Brain pericyte (primary cell): ENCODE data around the gene COPE.
"Not testable (repeated sequence)": the region's sequence is repeated elsewhere in the genome, so short reads cannot be mapped to it uniquely, and the experiment has no call there.

Experiments
- DNase-seq: peaks from one replicate; pipeline ENCODE4 v3.0.0-alpha.2; 2012; ENCODE audit warnings: low read depth, low spot score

Gene COPE

DNA sequence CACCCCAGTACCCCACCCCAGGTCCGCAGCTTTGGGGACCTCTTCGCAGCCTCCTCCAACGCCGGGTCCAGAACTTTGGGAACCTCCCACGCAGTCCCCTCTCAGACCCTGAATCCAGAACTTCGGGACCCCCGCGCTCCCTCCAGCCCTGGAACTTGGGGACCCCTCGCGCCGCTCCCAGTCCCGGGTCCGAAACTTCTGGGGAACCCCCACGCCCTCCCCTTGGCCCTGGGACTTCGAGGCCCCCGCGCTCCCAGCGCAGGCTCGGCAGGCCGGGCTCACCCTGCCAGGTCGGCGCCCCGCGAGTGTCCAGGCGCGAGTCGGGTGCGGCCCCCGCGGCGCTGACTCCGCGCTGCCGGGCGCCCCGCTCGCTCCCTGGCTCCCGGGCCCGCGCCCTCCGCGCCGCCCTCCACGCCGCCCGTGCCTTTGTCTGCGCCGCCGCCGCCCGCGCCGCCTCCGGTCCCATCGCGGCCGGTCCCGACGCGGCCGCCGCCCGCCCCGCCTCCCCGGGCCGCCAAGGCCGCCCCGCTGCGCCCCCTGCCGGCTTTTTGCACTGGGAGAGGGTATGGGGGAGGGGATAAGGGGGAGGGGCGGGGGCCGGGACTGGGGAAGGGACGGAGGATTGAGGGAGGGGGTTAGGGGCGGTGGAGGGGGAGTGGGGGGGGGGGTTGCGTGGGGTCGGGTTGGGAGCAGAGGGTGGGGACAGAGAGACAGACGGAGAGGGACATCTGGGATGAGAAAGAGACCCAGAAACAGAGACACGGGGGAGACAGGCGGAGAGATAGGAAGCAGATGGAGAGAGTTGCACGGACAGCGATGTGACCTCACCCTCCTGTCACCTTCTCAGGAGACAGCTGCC, 21.8 kb upstream of the COPE start, which contains the start of gene HOMER3:
TSS of gene HOMER3 (minus strand) at position 449 of the 859 bp plus-strand sequence. CDS start 2,235 bp downstream, outside the sequence.
- DNase-seq: no peak

DNA sequence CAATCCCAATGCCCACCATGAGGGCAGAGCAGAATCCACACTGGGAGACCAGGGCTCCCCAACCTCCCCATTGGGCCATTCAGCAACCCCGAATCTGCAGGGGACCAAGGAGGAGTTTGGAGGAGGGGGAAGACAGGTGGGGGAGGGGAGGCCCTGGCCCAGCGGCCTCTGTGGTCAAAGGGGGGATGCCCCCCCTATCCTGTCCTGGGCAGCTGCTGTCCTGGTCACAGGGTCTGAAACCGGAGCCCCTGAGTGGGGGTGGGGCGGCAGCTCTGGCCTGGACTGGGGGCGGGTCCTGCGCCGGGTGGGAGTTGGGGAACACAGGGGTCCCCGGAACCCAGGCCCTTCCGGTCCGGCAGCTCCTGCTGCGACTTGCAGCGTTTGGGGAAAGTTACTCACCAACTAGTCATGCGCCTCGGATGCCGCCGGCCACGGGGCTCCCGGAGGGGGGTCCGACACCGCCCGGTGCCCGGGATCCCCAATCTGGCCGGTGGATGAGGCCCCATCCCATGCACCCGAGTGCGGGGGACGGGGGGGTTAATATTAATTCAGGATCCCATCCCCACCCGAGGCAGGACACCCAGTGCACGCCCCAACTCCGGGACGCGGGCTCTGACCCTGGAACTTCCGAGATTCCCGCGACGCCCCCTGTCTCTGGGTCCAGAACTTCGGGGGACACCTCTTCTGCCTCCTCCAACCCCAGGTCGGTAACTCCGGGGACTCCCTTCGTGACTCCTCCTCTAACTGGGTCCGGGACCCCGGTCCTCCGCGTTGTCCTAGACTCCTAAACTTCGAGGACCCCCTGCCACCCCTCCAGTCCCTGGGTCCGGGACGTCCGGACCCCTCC, 21.0 kb upstream of the COPE start:
- no peak for DNase-seq

DNA sequence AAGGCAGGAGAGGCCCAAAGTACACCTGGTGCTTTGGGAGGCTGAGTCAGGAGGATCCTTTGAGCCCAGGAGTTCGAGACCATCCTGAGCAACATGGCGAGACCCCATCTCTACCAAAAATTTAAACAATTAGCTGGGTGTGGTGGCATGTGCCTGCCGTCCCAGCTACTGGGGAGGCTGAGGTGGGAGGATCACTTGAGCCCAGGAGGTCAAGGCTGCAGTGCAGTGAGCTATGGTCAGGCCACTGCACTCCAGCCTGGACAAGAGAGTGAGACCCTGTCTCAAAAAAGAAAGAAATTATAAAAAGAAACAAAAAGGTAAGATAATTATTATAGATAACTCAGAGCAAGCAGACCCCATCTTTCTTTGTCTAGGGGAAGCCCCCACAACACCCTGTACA, 20.0 kb upstream of the COPE start:
- no peak for DNase-seq

DNA sequence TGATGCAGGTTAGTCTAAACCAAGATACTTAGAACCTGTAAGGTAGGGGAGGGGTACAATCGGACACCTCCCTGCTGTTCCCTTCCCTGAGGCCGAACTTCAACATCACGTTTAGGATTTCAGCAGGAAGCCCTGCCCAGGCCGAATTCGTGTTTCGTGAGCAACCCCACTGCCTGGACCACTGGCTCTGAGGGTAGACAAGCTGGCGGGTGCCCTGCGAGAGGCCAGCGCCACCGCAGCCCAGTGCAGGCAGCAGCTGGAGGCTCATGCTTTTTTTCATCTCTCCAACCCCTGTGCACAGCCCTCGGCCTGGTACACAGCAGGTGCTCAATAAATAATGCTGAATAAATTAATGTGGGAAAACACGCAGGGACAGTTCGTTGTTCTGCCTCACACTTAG, 14.1 kb upstream of the COPE start:
- no peak for DNase-seq

DNA sequence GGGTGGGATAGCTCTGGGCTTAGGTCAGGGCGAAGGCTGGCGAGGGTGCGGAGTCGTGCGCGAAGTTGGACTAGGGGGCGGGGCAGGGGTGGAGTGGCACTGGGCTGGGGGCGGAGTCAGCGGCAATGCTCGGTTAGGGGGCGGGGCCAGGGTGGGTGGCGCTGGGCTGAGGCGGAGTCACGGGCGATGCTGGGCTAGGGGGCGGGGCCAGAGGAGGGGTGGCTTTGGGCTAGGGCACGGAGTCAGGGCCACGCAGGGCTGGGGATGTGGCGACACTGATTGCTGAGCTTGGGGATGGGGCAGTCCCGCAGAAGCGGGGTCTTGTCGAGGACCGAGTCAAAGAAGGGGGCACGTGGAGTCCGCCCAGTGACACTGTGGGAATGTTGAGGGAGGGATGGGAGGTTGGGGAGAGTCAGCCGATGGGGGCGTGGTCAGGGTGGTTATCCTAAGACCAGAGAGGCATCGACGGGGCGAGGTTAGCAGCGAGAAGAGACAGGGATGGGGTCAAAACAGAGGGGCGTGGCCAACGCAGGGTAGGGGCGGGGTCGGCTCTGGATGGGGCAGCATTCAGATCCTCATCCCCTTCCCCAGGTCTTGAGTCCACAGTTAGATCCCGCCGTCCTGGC, 13.1 kb upstream of the COPE start:
- no peak for DNase-seq

DNA sequence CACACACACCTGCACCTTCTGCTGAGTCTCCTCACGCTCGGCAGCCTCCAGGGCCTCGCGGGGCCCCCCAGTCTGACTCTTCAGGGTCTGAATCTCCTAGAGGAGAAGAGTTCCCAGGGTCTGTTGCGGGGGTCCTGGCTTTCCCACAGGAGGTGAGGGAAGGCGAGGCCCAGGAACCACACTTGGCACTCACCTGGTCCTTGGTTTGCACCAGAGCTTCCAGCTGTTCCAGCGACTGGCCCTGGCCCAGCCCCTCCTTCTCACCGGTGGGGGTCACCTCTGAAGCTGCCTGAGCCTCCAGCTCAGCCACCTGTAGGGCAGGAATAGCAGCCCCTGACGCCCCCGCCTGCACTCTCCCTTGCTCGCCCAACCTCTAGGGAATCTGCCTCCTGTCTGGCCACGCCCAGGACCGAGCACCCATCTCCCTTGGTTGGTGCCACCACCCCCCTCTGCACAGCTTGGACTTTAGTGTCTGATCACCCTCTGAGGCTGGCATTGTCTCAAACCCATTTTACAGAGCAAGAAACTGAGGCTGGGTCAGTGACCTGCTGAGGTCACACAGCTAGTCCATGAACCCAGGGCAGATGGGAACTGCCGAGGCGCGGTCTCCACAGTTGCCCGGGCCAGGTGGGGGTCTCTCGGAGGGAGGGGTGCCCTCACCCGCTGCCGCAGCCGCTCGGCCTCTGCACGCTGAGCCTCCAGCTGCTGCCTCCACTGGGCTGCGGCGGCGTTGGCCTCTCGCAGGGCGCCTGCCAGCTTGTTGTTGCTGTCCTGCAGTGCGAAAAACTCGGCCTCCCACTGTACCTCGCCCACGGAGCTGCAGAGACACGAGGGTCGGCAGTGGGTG, 12.4 kb upstream of the COPE start:
- DNase-seq: no peak

DNA sequence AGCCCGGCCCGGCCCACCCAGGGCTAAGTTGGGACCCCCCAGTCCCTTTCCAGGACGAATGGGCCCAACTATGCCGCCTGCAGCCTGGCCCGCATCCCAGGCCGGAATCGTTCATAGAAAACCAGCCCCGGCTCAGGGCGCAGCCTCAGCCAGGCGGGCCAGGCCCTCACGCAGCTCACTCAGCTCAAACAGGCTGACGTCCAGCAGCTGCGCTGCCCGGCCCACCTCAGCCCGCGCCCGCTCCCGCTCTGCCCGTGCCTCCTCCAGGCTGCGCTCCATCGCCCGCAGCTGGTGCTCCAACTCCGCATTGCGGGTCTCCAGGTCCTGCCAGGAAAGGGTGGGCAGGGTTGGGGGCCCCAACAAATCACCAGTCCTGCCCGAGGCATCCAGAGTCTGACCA, 10.1 kb upstream of the COPE start:
- DNase-seq: no peak

DNA sequence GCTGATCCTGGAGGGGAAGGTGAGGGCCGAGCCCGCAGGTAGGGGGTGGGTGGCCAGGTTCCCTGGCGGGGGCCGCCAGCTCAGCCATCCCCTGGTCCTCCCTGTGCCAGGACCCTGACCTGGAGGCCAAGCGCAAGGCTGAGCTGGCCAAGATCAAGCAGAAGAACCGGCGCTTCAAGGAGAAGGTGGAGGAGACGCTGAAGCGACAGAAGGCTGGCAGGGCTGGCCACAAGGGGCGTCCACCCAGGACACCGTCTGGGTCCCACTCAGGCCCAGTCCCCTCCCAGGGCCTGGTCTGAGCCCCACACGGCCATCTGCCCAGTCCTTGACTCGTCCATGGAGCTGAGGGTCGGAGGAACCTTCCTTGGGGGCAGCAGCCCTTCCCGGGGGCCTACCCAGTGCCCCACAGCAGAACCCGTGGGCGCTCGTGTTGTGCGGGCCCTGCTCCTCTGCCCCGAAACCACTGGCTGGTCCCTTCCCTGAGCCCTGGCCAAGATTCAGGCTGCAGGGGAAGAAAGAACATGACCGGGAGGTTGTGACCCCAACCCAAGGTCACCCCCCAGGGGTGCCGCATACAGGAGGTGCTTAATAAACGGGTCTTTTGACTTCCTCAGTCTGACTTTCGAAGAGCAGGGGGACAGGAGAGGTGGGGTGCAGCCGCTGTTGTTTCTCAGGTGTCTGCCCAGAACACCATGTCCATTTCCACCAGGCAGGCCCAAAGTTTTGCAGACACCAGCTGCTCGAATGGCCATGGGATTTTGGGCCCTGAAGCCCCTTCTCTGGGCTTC, 9.0 kb upstream of the COPE start:
- no peak for DNase-seq

DNA sequence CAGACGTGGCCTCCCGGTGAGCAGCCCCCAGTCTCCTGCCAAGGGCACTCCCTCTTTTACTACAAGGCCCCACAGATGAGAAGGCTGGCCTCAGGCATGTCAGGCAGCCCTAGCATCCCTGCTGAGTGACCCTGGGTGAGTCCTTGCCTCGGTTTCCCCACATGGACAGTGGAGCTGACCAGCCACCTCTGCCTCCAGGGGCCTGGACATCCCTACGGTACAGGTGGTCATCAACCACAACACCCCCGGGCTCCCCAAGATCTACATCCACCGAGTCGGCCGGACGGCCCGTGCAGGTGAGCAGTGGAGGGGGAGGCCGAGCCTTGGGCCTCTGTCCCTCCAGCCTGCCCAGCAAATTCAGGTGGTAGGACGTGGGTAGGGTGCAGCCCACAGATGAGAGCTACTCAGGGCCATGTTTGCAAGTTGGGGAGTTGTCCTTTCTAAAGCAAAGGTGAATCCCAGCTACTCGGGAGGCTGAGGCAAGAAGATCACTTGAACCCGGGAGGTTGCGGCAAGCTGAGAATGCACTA, 5.6 kb upstream of the COPE start:
- no peak for DNase-seq

DNA sequence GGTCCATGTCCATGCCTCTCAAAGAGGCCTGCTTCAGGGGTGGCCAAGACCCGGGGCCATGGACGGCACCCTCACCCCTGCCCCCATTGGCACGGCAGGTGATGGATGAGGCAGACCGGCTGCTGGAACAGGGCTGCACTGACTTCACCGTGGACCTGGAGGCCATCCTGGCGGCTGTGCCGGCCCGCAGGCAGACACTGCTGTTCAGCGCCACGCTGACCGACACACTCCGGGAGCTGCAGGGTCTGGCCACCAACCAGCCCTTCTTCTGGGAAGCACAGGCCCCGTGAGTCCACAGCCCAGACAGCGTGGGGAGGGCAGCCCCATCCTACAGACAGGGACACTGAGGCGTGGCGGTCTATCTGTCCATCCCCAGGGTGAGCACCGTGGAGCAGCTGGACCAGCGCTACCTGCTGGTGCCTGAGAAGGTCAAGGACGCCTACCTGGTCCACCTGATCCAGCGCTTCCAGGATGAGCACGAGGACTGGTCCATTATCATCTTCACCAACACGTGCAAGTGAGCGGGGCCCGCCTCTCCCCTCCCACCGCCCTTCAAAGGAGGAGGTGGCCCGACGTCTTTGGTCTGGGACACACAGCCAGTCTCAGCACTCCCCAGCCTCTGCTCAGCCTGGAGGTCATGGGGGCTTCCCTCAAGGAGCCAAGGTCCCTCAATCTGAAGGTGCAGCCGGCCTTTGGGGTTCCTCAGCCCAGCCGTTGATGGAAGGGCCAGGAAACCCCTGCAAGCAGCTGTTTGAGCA, 3.2 kb upstream of the COPE start:
- no peak for DNase-seq

DNA sequence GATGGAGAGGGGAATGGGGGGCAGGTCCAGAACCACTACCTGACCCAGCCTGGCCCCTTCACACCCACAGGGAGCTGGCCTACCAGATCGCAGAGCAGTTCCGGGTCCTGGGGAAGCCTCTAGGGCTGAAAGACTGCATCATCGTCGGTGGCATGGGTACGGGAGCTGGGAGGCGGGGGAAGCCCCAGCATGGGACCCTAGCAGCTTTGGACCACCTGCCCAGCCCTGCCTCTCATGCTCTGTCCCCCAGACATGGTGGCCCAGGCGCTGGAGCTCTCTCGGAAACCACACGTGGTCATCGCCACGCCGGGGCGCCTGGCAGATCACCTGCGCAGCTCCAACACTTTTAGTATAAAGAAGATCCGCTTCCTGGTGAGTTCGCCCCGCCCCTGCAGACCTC, 2.4 kb upstream of the COPE start:
- DNase-seq: no peak

DNA sequence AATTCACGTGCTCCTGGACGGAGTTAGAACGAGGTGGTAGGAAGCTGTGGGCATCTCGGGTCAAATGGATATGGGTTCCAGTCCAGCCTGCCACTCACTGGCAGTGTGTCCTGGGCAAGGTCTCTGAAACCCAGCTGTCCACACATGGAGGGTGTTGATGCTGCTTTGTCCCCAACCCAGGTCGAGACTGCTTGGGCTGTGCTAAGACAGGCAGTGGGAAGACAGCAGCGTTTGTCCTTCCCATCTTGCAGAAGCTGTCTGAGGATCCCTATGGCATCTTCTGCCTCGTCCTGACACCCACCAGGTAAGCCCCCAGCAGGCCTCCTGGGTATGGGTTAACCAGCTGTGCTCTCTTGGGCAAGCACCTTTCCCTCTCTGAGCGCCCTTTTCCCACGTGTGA, 1.2 kb upstream of the COPE start:
- no peak for DNase-seq

DNA sequence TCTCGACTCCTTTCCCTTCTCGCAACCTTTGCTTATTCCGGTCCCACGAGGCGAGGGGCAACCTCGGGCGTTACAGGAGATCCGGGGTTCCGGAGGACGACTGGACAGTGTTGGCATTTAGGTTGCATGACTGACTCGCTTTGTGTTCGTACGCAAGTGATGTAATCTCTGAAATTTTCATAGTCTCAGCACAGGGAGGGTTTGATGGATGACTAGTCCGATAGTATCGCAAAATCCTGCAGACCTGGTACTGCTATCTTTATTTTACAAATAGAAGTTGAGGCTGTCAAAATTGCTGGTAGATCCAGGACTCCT, 670 bp upstream of the COPE start:
- DNase-seq: no peak

DNA sequence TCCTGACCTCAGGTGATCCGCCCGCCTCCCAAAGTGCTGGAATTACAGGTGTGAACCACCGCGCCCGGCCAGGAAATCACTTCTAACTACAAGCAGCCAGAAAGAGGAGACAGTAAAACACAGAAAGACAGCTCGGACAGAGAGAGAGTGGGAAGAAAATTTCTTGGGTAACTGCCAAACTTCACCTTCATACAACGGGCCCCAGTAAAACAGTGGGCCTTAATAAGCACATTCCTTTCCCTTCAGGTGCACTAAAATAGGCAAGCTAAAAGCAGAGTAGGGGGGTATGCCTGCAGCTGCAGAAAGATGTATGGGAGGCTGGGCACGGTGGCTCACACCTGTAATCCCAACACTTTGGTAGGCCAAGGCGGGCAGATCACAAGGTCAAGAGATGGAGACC, 1.6 kb downstream of the COPE start:
- DNase-seq: not testable (repeated sequence)

DNA sequence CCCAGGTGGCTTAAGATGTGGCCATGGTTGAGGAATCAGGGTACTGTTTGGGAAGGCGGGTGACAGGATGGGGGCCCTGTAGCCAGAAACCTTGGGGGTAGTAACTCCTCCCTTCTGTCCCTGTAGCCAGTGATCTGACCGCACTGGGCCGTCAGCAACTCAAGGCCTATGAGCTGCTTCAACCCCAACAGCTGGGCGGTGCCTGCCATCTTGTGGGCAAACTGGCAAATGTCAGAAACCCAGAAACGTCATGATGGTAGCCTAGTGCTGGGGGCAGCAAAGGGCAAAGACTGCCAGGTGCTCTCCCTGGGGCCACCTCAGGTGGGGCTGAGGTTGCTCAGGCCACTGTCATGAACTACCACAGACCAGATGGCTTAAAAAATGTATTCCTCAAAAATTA, 3.5 kb downstream of the COPE start:
- DNase-seq: no peak

DNA sequence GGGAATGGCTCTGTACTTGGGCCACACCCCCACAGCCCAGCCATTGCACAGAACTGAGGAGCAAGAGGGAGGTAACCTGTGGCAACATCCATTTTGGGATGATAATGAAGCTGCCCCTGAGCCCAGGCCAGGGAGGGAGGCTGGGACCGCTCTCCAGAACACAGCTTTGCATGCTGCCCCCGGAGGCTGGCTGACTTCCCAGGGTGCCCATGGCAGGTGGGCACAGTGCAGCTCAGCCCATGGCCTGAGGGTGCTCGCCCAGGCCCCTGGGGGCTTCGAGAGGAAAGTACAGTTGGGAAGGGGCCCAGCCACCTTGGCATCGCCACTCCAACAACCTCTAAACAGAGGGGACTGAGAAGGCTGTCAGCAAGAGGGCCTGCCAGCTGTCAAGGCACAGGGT, 5.7 kb downstream of the COPE start:
- DNase-seq: no peak

DNA sequence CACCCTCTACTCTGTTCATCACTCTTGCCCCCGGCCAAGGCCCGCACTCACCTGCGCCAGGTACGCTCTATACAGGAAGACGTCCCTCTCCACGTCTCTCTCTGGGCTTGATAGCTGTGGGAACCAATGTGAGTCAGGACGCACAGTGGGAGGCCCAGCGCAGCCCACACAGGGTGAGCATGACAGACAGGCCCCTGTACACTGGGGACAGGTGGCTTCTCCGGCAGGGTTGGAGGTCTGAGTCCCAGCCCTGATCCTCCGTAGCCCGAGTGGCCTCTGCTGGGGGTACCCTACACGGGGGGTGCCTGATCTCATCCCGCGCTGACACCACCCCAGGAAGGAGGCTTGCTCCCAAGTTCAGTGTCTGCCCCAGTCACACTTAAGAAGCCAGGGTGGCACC, 6.3 kb downstream of the COPE start:
- no peak for DNase-seq

DNA sequence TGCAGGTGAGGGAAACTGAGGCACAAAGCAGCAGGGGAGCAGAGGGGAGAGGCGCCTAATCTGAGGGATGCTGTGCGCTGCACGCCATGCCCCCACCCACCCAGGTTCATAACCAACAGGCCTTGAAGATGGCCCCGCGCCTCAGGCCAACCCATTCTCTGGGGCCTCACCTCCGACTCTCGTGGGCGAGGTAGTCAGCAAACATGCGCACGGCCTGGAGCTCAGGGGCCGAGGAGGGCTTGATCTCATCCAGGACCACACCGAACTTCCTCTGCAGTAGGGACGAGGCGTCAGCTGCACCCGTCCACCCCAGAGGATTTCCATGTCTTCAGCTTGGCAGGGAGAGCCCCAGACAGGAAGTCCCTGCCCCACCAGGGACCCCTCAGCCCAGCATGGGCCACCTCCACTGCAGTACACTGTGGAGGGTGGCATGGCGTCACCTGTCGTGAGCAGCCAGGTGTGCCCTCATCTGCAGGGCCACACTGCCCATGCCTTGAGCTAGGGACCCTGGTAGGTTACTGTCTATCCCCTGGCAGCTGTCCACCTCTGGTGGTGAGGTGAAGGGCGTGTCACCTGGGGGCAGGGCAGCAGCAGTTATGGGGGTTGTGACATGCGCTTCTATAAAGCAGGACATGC, 8.3 kb downstream of the COPE start:
- no peak for DNase-seq

DNA sequence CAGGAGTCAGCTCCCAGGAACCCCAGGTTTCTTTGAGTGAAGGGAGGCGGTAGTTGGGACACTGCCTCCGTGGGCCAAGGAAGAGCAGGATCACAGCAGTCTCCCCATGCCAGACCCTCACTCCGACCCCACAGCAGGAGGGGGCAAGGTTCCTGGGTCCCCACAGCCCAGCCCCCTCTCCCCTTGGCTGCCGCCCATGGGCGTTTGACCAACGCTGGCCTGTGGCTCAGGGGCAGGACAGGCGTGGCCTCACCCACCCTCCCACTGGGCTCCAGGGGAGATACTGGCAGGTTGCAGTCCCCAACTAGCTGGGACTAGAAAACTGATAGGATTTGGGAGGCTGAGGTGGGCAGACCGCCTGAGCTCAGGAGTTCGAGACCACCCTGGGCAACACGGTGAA, 9.2 kb downstream of the COPE start:
- no peak for DNase-seq
